Stimulated activated CD8-positive, alpha-beta memory T cell treated with anti-CD3 and anti-CD28 coated beads, Interleukin-4, amount 100 ng/mL, for 24 hours (primary cell): ENCODE data around the gene CLDND2.

Experiments
- DNase-seq: peaks from one replicate; pipeline ENCODE4 v3.0.0-alpha.2; 2020; ENCODE audit warnings: low read depth

The CLDND2 gene

DNA sequence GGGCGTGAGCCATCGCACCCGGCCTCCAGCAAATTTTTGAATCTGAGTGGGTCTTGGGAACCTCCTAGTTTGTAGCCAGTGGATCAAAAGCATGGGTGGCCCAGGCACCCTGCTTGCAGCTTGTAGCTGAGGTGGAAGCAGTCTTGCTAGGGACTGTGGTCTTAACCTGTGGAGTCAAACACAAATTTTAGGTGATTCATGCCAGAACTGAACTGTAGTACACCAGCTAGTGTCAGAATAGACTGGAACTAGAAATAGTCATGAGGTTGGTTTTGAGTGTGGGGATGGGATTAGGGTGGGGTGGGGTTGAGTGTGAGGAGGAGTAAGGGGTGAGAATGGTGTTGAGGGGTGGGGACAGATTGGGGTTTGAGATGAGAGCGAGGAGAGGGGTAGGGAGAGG, 13.2 kb upstream of the CLDND2 start:
- no peak for DNase-seq

DNA sequence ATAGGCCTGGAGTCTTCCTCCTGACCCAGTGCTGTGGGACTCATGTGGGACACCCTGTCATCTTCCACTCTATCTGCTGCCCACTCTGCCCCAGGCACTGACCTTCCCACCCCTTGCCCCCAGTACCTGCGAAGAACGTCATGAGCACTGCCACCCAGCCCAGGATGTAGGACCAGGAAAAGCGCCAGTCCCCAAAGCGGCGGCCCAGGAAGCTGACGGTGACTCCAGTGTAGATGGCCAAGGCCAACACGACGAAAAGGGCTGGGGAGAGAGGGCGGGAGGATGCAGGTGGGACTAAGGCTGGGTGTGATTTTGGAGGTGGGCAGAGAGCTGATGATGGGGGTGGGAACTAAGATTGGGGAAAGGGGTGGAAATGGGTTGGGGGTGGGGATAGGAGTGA, 11.6 kb upstream of the CLDND2 start:
- DNase-seq = no peak

DNA sequence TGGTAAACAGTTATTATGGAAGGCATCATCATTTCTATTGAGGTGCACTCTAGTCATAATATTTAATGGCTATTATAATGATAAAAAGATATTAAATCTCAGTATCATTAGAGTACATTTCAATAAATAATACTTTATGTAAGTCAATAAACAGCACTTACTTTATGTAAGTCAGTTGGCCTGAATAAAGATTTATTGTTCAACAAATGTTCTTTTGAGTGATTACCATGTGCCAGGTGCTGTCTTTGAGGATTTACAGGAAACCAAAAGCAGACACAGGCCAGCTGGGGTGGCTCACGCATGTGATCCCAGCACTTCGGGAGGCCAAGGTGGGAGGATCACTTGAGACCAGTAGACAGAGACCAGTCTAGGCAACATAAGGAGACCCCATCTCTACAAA, 8.6 kb upstream of the CLDND2 start:
- no peak for DNase-seq

DNA sequence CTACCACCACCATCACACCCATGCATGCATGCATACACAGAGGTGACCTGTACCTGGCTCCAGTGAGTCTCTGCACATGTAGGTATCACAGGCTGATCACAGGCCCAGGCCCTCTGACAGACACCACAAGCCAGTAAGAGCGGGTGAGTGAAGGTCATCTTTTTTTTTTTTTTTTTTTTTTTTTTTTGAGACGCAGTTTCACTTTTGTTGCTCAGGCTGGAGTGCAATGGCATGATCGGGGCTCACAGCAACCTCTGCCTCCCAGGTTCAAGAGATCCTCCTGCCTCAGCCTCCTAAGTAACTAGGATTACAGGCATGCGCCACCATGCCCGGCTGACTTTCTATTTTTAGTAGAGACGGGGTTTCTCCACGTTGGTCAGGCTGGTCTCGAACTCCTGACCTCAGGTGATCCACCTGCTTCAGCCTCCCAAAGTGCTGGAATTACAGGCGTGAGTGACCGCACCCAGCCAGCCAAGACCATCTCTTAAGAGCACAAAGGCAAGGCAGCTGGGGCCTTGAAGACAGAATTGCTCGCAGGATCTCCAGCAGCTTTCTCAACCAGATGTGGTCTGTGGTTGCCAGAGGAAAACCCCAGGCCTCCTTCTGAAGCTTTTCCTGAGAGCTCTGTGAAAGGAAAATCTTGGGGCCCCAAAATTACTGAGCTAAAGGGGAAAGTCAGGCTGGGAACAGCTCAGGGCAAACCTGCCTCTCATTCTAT, 6.9 kb upstream of the CLDND2 start:
- DNase-seq = no peak

DNA sequence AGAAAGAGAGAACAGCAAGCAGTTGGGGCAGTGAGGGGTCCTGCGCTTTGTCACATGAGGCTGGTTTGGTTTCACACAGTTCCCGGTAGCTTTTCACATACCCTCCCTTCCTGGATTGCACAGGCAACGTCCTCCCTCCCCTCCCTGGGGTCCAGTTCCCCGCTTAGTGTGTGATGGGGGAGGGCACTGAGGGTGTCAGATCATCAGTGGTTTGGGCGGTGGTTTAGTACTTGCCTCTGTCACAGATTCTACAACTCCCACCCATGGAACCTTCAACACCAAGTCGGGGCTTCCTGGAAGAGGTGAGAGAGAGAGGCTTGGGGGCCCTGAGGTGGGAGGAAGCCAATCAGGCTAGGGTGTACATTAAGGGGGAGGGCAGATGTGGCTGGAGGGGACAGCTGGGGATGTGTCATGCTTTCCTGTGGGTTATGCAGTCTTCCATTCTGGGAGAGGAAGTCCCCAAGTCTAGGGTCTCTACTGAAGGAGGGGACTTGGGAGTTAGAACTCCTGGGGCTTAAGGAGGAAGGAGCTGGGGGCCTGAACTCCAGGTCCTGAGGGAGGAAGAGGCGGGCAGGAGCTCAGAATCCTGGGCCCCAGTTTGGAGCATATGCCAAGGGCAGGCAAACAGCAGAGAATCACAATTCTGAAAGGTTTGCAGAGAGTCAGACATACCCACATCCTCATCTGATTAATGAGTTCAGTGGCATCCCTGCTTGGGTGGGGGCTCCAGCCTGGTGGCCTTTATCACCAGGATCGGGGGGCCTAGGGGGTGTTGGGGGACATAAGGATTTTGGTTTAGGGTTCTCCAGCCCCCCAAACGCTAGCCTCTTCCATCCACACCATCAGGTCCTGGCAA, 4.1 kb upstream of the CLDND2 start, which contains the start of gene NKG7:
Gene NKG7, minus strand, starts transcription at position 6 of the 856 bp plus-strand sequence. CDS start 119 bp downstream, outside the sequence.
- DNase-seq = peak; percentile 84

DNA sequence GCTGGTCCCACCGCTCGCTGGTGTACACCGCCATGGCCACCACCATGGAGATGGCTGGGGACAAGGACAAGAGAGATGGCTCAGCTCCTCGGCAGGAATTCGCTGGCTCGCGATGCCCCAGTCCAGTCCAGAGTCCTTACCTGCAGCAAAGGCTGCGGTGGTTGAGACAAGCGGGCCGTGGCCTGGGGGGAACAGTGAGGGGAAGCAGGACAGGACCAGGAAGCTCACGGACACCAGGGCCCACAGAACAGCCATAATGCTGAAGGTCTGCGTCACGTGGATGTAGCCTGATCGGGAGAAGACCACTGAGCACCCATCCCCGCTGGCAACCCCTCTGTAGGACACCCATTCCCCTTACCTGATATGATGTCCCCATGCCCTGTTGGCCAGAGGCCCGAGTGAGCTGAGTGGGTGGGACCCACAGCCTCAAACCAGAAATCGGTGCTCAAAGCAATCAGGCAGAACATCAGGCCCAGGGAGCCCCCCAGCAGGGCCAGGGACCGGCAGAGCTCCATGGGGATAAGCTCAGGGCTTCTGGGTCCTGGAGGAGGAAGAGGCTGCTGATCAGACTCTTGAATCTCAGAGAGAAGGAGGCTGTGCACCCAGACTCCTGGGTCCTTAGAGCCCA, 3.3 kb upstream of the CLDND2 start:
- no peak for DNase-seq

DNA sequence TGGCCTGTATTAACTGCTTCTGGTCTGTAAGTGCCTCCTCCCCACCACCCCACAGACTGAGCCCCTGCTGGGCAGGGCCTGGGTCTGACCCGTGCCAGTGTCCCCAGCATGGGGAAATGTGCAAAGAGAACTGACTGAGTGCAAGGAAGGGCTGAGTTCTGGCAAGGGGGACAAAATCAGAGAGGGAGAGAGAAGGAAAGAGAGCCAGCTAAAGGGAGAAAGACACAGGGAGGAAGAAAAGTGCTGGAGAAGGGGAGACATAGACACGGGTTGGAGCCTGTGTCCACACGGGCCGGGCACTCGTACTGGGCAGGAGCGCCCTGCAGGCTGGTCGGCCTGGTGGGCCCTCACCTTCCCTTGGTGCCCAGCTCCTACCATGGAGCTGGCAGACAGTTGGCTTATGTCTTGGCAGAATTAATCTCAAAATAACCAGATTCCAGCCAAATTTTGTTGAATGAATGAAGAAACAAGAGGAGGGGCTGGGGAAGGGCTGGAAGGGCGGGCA, 2.4 kb upstream of the CLDND2 start:
- no peak for DNase-seq

DNA sequence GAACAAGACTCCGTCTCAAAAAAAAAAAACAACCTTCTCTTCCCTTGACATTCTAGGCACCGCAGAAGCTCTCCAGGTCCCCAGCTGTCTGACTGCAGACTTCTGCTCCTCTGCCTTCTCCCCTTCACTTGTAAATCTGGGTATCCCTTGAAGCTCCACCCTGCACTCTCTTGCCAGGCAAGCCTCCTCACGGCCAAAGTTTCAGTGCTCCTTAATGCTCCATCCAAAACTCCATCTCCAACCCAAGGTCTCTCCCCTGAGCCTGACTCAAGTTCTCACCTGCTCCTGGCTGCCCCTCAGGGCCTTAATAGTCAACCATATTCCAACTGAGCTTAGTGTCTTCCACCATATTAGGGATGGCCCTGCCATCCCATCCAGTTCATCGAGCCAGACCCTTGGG, 1.4 kb upstream of the CLDND2 start:
- no peak for DNase-seq

DNA sequence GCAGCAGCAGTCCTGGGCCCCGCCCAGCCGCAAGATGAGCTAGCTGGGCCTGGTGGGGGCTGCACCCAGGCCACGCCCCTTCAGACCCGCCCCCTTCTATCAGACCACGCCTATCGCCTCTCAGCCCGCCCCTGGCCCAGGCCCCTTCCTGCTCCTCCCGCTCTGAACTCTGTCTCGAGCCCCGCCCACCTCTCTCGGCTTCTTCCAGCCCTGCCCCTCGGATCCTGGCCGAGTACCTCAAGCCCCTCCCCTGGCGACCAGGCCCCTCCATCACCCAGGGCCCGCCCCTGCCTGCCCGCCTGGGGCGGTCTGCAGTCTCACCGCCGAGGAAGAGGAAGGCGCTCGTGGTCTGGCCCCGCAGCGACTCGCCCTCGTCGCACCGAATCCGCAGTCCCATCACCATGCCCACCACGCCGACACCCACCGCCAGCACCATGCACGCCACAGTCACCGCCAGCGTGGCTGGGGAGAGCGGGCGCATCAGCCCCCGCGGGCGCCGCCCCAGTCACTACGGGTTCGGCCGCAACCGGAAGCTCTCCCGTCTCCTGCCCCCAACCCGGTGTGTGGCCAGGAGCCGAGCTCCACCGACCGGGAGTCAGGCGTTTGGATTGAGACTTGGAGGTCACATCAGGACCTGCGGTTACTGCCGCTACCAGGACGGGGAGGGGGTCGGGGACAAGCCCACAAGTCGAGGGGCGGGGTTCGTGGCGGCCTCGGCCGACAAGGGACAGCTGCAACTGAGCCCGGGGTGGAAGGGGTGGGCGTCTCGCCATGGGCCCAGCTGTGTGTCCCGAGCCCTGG, 1.0 kb downstream of the CLDND2 start:
- DNase-seq = peak; percentile 98

DNA sequence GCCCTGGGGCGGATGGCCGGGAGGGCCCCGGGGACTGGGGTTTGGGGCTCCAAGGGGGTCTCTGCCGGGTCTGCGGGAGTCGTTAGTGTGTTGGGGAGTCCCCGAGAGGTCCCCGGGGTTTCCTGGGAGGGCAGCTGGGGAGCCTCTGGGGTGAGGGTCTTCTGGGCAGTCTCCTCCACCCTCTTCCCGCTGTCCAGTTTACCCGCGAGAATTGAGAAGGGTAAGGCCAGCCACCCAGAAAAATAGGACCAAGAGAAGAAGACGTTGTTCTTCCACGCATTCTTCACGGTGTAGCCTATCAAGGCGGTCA, 1.6 kb downstream of the CLDND2 start:
- DNase-seq = no peak

DNA sequence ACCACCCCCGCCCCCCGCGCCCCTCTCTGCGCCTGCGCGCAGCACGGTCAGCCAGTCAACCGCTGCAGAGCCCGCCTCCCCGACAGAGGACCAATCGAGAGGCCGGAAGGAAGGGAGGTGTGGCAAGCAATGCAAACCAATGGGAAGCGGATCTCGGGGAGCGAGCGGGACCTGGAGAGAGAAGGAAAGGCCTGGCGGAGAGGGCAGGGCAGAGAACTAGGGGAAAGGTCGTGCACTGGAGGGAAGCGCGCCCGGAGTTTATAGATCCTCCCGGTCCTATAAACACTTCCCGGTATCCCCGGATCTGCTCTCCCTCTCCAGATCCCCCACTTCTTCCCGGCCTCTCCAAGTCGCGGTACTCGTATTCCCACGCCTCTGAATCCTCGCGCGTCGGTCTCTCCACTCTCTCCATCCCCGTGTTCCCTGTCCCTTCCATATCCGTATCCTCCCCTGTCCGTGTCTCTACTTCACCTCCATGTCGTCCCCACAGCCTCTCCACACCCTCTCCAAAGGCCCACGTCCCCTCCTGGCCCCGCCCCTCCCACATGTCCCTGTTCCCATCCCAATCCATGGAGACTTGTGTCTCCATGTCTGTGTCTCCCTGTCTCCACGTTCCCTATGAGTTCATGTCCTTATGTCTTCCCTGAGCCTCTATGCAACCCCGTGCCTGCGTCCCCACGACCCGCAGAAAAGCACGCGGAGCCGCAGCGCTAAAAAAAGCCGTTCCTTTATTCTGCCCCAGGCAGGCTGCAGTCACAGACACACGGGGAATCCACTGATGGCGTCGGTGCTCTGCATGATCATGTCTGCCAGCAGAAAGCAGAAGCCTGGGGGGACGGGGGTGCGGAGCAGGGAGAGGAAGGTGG, 2.2 kb downstream of the CLDND2 start:
- DNase-seq = peak; percentile 90

DNA sequence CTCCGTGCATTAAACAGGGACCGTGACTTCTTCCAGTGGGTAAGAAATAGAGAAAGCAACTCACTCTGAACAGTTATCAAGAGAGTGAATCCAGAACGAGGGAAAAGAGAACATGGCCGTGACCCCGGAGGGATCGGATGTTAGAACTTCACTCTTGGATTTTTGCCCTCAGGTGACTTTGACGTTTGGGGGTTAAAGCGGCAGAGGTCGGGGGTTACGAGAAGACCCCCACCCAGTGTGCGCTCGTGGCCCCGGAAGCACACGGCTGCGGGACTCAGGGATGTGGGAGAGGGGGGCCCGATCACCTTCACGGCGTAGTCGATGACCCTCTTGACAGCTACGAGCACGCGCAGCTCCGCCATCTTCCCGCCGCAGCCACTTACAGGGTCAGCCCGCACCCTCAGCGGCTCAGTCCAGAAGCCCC, 2.8 kb downstream of the CLDND2 start, which contains the start of gene ETFB:
Gene ETFB, minus strand, starts transcription at position 424 of the 424 bp plus-strand sequence. Its CDS starts 62 bp downstream, at position 362.
- no peak for DNase-seq

DNA sequence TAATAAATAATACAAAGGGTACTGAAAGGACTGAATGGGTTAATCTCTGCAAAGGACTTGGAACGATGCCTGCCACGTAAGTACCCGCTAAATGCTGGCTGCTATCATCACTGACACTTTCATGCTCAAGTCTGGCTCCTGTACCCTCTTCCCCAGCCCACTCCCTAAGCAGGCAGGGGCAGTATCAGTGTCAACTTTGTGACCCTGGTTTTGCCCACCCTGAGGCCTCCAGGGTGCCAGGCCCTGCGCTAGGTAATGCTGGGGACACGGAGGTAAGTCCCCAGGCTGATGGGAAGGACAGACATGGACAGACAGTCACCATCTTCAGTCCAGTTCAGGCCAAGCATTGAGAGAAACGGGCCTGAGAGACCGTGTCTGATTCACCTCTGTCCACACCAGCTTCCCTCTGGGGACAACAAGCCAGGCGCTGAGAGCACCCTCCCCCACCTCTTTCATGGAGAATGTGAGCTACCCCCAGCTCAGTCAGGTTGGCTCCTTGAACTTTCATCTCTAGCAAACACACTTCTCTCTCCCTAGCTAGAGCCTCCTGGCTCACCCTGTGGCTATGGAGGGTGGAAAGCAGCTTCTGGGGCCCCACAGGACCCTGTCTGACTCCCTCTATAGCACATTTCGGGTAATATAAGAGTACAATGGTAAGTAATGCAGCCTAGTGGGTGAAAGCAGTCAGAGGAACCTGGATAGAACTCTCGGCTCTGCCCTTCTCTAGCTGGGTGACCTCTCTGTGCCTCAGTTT, 3.4 kb downstream of the CLDND2 start:
- no peak for DNase-seq

DNA sequence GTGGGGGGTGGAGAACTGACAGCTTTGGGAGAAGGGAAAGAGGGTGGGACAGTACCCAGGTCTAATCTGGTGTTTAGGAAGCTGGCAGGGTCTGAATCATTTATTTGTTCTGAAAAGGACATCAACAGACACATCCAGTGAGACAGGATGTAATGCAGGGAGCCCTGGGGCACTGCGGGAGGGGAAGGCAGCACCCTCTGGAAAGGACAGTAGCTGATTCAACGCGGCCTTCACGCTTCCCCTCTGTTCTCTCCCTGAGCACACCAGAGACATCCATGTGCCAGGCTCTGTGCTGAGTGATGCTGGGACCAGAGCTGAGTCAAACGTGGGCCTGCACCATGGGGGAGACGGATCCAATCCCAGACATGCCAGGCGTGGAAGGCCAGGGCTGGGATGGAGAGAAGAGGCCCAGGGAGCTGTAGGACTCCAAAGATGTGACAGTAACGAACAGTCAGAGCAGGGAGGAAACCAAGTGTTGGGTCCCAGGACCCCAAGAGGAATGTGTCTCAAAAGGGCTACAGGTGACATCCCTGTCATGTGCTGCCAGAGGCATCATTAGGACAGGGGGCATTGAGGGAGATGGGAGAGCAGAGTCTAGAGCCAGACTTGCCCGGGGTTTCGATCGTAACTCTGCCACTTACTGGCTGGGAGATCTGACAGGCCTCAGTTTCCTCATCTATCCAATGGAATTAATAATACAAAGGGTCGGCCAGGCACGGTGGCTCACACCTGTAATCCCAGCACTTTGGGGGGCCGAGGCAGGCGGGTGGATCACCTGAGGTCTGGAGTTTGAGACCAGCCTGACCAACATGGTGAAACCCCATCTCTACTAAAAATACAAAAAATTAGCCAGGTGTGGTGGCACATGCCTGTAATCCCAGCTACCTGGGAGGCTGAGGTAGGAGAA, 4.3 kb downstream of the CLDND2 start:
- DNase-seq = no peak

DNA sequence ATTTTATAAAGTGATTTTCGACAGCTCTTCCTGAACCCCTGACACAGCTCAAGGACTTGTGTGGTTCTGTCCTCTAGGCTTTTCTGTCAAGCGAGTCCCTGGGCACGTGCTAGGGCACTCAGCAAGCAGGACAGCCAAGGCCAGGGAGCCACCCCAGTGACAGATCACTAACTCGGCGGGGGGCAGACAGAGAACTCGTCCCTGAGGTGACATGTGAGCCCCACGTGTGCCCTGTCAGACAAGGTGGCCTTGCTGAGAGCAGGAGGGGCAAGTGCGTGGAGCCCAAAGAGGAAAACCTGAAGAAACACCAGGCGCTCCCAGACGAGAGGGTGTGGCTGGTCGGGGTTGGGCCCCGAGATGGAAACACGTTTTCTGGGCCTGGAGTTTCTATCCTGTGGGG, 7.6 kb downstream of the CLDND2 start:
- DNase-seq = no peak

DNA sequence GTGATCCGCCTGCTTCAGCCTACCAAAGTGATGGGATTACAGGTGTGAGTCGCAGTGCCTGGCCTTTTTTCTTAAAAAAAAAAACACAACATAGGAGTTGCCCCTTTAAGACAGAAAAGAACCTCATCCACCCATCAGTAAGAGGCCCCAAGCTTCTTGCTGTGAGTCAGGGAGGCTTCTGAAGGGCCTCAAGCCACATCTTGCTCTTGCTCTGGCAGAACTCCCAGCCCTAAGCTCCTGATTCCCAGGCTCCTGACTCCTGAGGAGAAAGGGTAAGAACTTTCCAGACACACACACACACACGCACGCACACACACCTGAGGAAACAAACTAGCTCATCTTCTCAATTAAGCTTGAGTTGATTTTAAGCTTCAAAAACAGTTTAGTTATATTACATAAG, 9.5 kb downstream of the CLDND2 start:
- no peak for DNase-seq

DNA sequence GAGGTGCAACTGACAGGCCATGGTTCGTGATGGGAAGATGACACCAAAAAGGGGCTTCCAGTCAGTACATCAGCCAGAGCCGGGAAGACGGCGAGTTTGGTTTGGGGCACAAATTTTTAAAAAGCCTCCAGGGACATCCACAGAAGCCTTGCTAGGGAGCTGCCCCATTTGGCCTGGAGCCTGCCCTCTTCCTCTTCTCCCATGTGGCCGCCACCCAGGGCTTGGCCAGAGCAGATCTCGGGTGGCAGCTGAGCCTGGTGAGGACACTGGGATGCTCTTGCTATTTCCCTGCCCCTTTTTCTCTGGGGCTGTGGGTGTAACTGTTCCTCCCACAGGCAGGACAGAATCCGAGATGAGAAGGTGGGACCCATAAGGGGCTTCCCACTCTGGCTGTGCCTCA, 10.9 kb downstream of the CLDND2 start:
- DNase-seq = no peak

DNA sequence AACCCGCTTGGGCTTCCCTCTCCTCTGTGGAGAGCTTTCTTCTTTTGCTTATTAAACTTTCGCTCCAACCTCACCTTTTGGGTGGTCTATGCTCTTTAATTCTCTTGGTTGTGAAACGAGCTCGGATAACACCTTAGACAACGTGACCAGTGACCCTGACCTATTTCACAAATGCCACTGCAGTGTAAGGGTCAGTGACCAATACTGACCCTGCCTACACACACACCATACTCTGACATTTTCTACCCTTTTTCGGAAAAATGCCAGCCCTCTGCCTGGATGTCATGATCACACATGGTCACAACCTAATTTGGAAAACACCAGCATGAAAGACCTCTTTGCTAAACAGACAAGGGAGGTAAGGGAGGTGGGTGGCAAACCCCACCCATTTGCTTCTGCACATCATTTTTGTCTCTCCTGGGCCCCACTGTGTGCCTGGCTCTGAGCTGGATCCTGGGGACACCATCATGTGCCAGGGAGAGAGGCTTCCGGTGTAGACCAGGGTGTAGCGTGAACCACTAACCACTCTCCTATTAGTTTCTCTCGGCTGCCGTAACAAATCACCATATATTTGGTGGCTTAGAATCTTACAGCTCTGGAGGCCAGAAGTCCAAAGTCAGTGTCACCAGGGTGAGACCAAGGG, 12.5 kb downstream of the CLDND2 start:
- DNase-seq = no peak

DNA sequence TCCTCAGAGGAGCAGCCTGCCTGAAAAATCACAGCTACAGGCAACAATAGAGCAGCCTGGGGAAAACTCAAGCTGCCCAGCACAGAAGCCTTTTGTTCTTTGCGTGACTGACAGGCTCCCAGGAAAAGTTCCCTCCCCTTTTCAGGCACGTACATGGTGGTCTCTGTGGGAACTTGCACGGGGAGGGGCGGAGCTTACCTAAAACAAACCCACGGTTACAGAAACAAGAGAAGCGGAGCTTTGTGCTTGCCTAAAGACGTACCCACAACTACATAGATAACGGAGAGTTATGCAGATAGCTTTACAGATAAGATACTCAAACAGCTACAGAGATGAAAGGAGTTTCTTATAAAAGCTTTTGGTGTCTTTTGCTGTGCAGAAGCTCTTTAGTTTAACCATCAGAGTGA, 14.1 kb downstream of the CLDND2 start:
- DNase-seq = no peak
